Measurements from ENCODE around the gene RTP3. TPM values are rescaled to one million over a fixed set of nuclear protein-coding genes. Genes with fewer than 3 reads are reported as not detected.

Gene RTP3
- total and polyA plus RNA-seq, 2 of the 4 experiments (the other 2 are of a cell fraction): 0.18 to 0.26 TPM

GRCh38 chr3:46523556-46523955 lies 25.8 kb downstream of the RTP3 start:
- H4K8ac ChIP-seq (ENCODE audit: low read depth in 2 of 2, low read length in 2 of 2): no peak overlapping the region
- intact Hi-C loops (cut with micrococcal nuclease): no loop called here

More at GRCh38 chr3:46523556-46523955, 25.8 kb downstream of the RTP3 start:
- Histone ChIP-seq H2AFZ (replicated peaks; ENCODE audit: low read length, poor library complexity) (no peak overlapping the region), H3K36me3 (ENCODE audit: control insufficient read depth, insufficient read depth, low read length) (peaks cover 9% of the 10 kb centered on the region; the same call in 1 of the 2 replicates), H2AK5ac (ENCODE audit: low read depth, low read length) (peak overlapping the region; percentile 35; the same call in 1 of the 2 replicates), H2BK5ac (ENCODE audit: low read depth, low read length, poor library complexity, severe bottlenecking) (peak overlapping the region; percentile 60), H3K79me1 (ENCODE audit: low read depth in 1 of 2, low read length in 2 of 2) (no peaks in the 10 kb centered on the region), H3K23ac (ENCODE audit: low read depth, low read length) (no peak overlapping the region), H3K27me3 (ENCODE audit: control insufficient read depth, insufficient read depth, low read length) (no peaks in the 10 kb centered on the region), H3K18ac (ENCODE audit: low read depth, low read length) (no peak overlapping the region), H2BK15ac (ENCODE audit: low read depth, low read length) (no peak overlapping the region; the same call in 2 of the 3 replicates), H3K9me3 (ENCODE audit: control insufficient read depth, insufficient read depth, low read length) (no peaks in the 10 kb centered on the region), H4K91ac (ENCODE audit: insufficient read depth, low read depth, low read length) (no peak overlapping the region), H4K5ac (ENCODE audit: low read depth, low read length) (no peak overlapping the region), H3K4me3 (ENCODE audit: insufficient read depth, low read depth, low read length) (no peak overlapping the region), H2BK120ac (ENCODE audit: low read depth, low read length) (no peak overlapping the region; the same call in 1 of the 2 replicates), H3K4me1 (ENCODE audit: control insufficient read depth, insufficient read depth, low read length) (no peaks in the 10 kb centered on the region), H3K9ac (ENCODE audit: low read depth, low read length) (no peak overlapping the region), H4K20me1 (ENCODE audit: insufficient read depth, low read length) (no peaks in the 10 kb centered on the region), H2BK20ac (ENCODE audit: low read depth, low read length) (no peak overlapping the region), H3K27ac (ENCODE audit: insufficient read depth, low read length) (no peak overlapping the region), H3K4me2 (ENCODE audit: low read depth, low read length) (no peak overlapping the region), H3K56ac (ENCODE audit: extremely low read depth, insufficient read depth, low read length) (no peak overlapping the region), H3K4ac (ENCODE audit: low read depth, low read length) (no peak overlapping the region), H2AK9ac (replicated peaks; ENCODE audit: low read depth, low read length, poor library complexity) (no peak overlapping the region), H3K14ac (replicated peaks; ENCODE audit: low read depth, low read length) (no peak overlapping the region), H3K9me1 (ENCODE audit: insufficient read depth, low read length) (no peaks in the 10 kb centered on the region)
- DNase-seq: no peak
- ChIA-PET CTCF (no interaction called here), POLR2A (ENCODE audit: unreplicated experiment) (no interaction called here)
- dilution Hi-C loops (cut with HindIII; ENCODE audit: low sequenced_read_pairs, unreplicated experiment) (no loop called here), in situ Hi-C loops (cut with MboI; ENCODE audit: low sequenced_read_pairs) (no loop called here)
- ATAC-seq (ENCODE audit: low read depth): no peak
- no CpG with 5 or more reads among the region's 2 CpGs for WGBS, 2 experiments (ENCODE audit: extremely low coverage in 2 of 2, insufficient read length in 1 of 2)
- BruUV-seq (replicated peaks): no TSS peak
- TF ChIP-seq POLR2A (IDR thresholded peaks at IDR 0.05; ENCODE audit: low read depth, low read length) (no peak), CEBPB (IDR thresholded peaks at IDR 0.05; ENCODE audit: low read depth, low read length) (no peak), CHD1 (IDR thresholded peaks at IDR 0.05; ENCODE audit: low read depth, low read length) (no peak), BHLHE40 (IDR thresholded peaks at IDR 0.05; ENCODE audit: low read depth, low read length) (no peak), RCOR1 (IDR thresholded peaks at IDR 0.05; ENCODE audit: insufficient replicate concordance, low read length) (no peak), SMC3 (IDR thresholded peaks at IDR 0.05; ENCODE audit: low read depth, low read length) (no peak), RAD21 (IDR thresholded peaks at IDR 0.05; ENCODE audit: low read length) (no peak), FOS (IDR thresholded peaks at IDR 0.05; ENCODE audit: low read depth, low read length) (no peak), NFE2L2 (IDR thresholded peaks at IDR 0.05; ENCODE audit: low read depth, low read length) (no peak), MAZ (IDR thresholded peaks at IDR 0.05; ENCODE audit: borderline replicate concordance, low read depth, low read length) (no peak), CTCF (conservative IDR thresholded peaks at IDR 0.05; ENCODE audit: low read depth, low read length) (no peak)

Data from IMR-90 (cell line).